KBM-7 (cell line): ENCODE data around the gene HSPG2.

Experiments used
- DNase-seq: peaks from one replicate; pipeline ENCODE4 v3.0.0-alpha.2; 2015
- in situ Hi-C: fragments of 300-500 bp; cut with MboI; formaldehyde crosslinking; loops from 2 replicates; pipeline ENCODE4 v1.14.3; 2020; ENCODE audit warnings: low sequenced_read_pairs, low pct_unique_long_range_greater_than_20kb, mixed read lengths

HSPG2 gene

GRCh38 chr1:21891621-21892479 is 45.3 kb downstream of the HSPG2 start:
- in situ Hi-C loops: loop anchor here (10.0 kb wide), 1 partner anchor 63 kb away; no protein-coding TSS in a partner anchor
- no peak for DNase-seq

- DNase-seq: no peak
- in situ Hi-C loops: loop anchor here (10.0 kb wide), 1 partner anchor 64 kb away; no protein-coding TSS in a partner anchor
Observed at GRCh38 chr1:21891081-21891480, 46.0 kb downstream of the HSPG2 start.

- no peak for DNase-seq
- in situ Hi-C loops: no loop called here
Observed at GRCh38 chr1:21888500-21888899, 48.6 kb downstream of the HSPG2 start.

GRCh38 chr1:21887796-21888195 is 49.3 kb downstream of the HSPG2 start:
- DNase-seq: no peak
- in situ Hi-C loops: no loop called here

- in situ Hi-C loops: no loop called here
- no peak for DNase-seq
Observed at GRCh38 chr1:21887216-21887736, 49.8 kb downstream of the HSPG2 start.

GRCh38 chr1:21886486-21887215 is 50.5 kb downstream of the HSPG2 start:
- no peak for DNase-seq
- in situ Hi-C loops: no loop called here

GRCh38 chr1:21885236-21886037 is 51.7 kb downstream of the HSPG2 start:
- in situ Hi-C loops: no loop called here
- no peak for DNase-seq

GRCh38 chr1:21884456-21885235 is 52.5 kb downstream of the HSPG2 start:
- in situ Hi-C loops: no loop called here
- no peak for DNase-seq

- in situ Hi-C loops: no loop called here
Observed at GRCh38 chr1:21882721-21883415, 54.2 kb downstream of the HSPG2 start.

GRCh38 chr1:21881250-21881649 is 55.9 kb downstream of the HSPG2 start:
- no peak for DNase-seq
- in situ Hi-C loops: no loop called here

More at GRCh38 chr1:21882721-21883415, 54.2 kb downstream of the HSPG2 start:
- no peak for DNase-seq

- in situ Hi-C loops: no loop called here
- no peak for DNase-seq
Observed at GRCh38 chr1:21880619-21880970, 56.5 kb downstream of the HSPG2 start.

GRCh38 chr1:21879928-21880618 is 57.0 kb downstream of the HSPG2 start:
- DNase-seq: no peak
- in situ Hi-C loops: no loop called here

GRCh38 chr1:21878840-21879478 is 58.2 kb downstream of the HSPG2 start:
- in situ Hi-C loops: no loop called here
- no peak for DNase-seq

GRCh38 chr1:21878009-21878773 is 58.9 kb downstream of the HSPG2 start:
- DNase-seq: no peak
- in situ Hi-C loops: no loop called here

- in situ Hi-C loops: no loop called here
- DNase-seq: no peak
Observed at GRCh38 chr1:21876267-21876666, 60.8 kb downstream of the HSPG2 start.

- DNase-seq: no peak
- in situ Hi-C loops: no loop called here
Observed at GRCh38 chr1:21875621-21876063, 61.5 kb downstream of the HSPG2 start.
